ENCODE data around the gene P4HTM.
A peak's percentile ranks its signal among the peaks of the same experiment; 100 is the strongest.

P4HTM gene

GRCh38 chr3:48991851-48992545 lies 2.0 kb downstream of the P4HTM start:
- peak overlapping the region; percentile 82; the same call in 1 of the 2 replicates for H3K4me3 ChIP-seq (ENCODE audit: low read depth, low read length)
- no peak for TF ChIP-seq CTCF (IDR thresholded peaks at IDR 0.05; ENCODE audit: insufficient read depth, low read depth, low read length, missing control alignments)
- DNase-seq (ENCODE audit: low read depth), result no peak

GRCh38 chr3:48993834-48994233 lies 3.8 kb downstream of the P4HTM start:
- no peak for TF ChIP-seq CTCF (IDR thresholded peaks at IDR 0.05; ENCODE audit: insufficient read depth, low read depth, low read length, missing control alignments)
- DNase-seq (ENCODE audit: low read depth), result no peak
- H3K4me3 ChIP-seq (ENCODE audit: low read depth, low read length), result no peak overlapping the region

- no peak overlapping the region for H3K4me3 ChIP-seq (ENCODE audit: low read depth, low read length)
- TF ChIP-seq CTCF (IDR thresholded peaks at IDR 0.05; ENCODE audit: insufficient read depth, low read depth, low read length, missing control alignments), result no peak
- DNase-seq (ENCODE audit: low read depth), result no peak
Measured at GRCh38 chr3:48996640-48997039, 6.6 kb downstream of the P4HTM start.

- TF ChIP-seq CTCF (IDR thresholded peaks at IDR 0.05; ENCODE audit: insufficient read depth, low read depth, low read length, missing control alignments), result peak; percentile 0
- no peak overlapping the region for H3K4me3 ChIP-seq (ENCODE audit: low read depth, low read length)
- no peak for DNase-seq (ENCODE audit: low read depth)
Measured at GRCh38 chr3:48997102-48997635, 7.1 kb downstream of the P4HTM start.

GRCh38 chr3:48997714-48998637 lies 7.9 kb downstream of the P4HTM start:
- no peak overlapping the region for H3K4me3 ChIP-seq (ENCODE audit: low read depth, low read length)
- DNase-seq (ENCODE audit: low read depth), result no peak
- no peak for TF ChIP-seq CTCF (IDR thresholded peaks at IDR 0.05; ENCODE audit: insufficient read depth, low read depth, low read length, missing control alignments)

- no peak for TF ChIP-seq CTCF (IDR thresholded peaks at IDR 0.05; ENCODE audit: insufficient read depth, low read depth, low read length, missing control alignments)
- no peak for DNase-seq (ENCODE audit: low read depth)
- no peak overlapping the region for H3K4me3 ChIP-seq (ENCODE audit: low read depth, low read length)
Measured at GRCh38 chr3:48999085-48999858, 9.2 kb downstream of the P4HTM start.

Data from GM12865 (cell line).